OCI-LY7 (cell line): ENCODE measurements around the gene CETN1.

Experiments
- CTCF ChIP-seq: fragments of 200-600 bp; sonication (generic); conservative IDR thresholded peaks from 2 replicates; pipeline ENCODE4 v1.5.1; 2014; ENCODE audit warnings: mild to moderate bottlenecking, antibody characterized with exemption, low read length, moderate library complexity, mixed read lengths
- EZH2phosphoT487 ChIP-seq: fragments of 200-600 bp; sonication (generic); IDR thresholded peaks from 2 replicates; pipeline ENCODE4 v1.6.1; 2018; ENCODE audit warnings: low read depth, borderline replicate concordance, mild to moderate bottlenecking, mixed run types, antibody characterized with exemption, low read length, moderate library complexity, mixed read lengths

- TF ChIP-seq CTCF (no peak), EZH2phosphoT487 (no peak)
These were observed 7.3 kb upstream of the CETN1 start for GRCh38 chr18:572831-573289.
